CD8-positive, alpha-beta memory T cell (primary cell): ENCODE results near the gene TMEM270. TPM values are rescaled to one million over a fixed set of nuclear protein-coding genes. Genes with fewer than 3 reads are reported as not detected.

ENCODE experiments used
- CTCF ChIA-PET: fragments of 350-600 bp; sonication (Branson Sonifier 250); formaldehyde crosslinking; loops from one replicate; lab custom pipeline; 2021; ENCODE audit warnings: antibody characterized with exemption; lab: Charles Lee
- POLR2A ChIA-PET: fragments of 350-600 bp; sonication (Branson Sonifier 250); formaldehyde crosslinking; loops from one replicate; lab custom pipeline; 2021; ENCODE audit warnings: antibody characterized with exemption; lab: Charles Lee
- DNase-seq, 5 donors: peaks; one replicate each; pipeline versions ENCODE4 v3.0.0 to v3.0.0-alpha.2; 2020 to 2022; ENCODE audit warnings: mixed read lengths in 1 of 5
- H3K27ac ChIP-seq: one replicate; pipeline ENCODE4 v1.7.0; 2013; ENCODE audit warnings: low read depth, mild to moderate bottlenecking, low read length, moderate library complexity
- H3K27me3 ChIP-seq: 2 replicates; pipeline ENCODE4 v1.7.0; 2013; ENCODE audit warnings: low read length, mild to moderate bottlenecking; ENCODE audit not compliant: insufficient read depth, poor library complexity, severe bottlenecking
- H3K36me3 ChIP-seq: 2 replicates; pipeline ENCODE4 v1.7.0; 2013; ENCODE audit warnings: mild to moderate bottlenecking, low read length, moderate library complexity; ENCODE audit not compliant: insufficient read depth
- H3K4me1 ChIP-seq: 2 replicates; pipeline ENCODE4 v1.7.0; 2013; ENCODE audit warnings: mild to moderate bottlenecking, low read length, moderate library complexity; ENCODE audit not compliant: insufficient read depth
- H3K4me3 ChIP-seq: 2 replicates; pipeline ENCODE4 v1.7.0; 2013; ENCODE audit warnings: mild to moderate bottlenecking, low read length
- H3K9me3 ChIP-seq: 2 replicates; pipeline ENCODE4 v1.7.0; 2013; ENCODE audit warnings: mild to moderate bottlenecking, low read length
- H3K27ac Mint-ChIP-seq, 8 donors: one replicate each; pipeline ENCODE4 v1.8.0; 2020 to 2021; ENCODE audit warnings: mixed read lengths in 8 of 8, mild to moderate bottlenecking in 6 of 8, inconsistent platforms in 3 of 8, moderate library complexity in 3 of 8
- H3K27me3 Mint-ChIP-seq, 2 donors: one replicate each; pipeline ENCODE4 v1.8.0; 2020 to 2021; ENCODE audit warnings: mixed read lengths in 2 of 2, mild to moderate bottlenecking in 1 of 2, moderate library complexity in 1 of 2
- H3K36me3 Mint-ChIP-seq, 3 donors: one replicate each; pipeline ENCODE4 v1.8.0; 2020 to 2021; ENCODE audit warnings: mixed read lengths in 3 of 3, inconsistent platforms in 1 of 3, mild to moderate bottlenecking in 1 of 3
- H3K4me1 Mint-ChIP-seq, 3 donors: one replicate each; pipeline ENCODE4 v1.8.0; 2020 to 2021; ENCODE audit warnings: mixed read lengths in 3 of 3, inconsistent platforms in 1 of 3, mild to moderate bottlenecking in 1 of 3
- H3K4me3 Mint-ChIP-seq, 7 donors: one replicate each; pipeline ENCODE4 v1.8.0; 2020 to 2021; ENCODE audit warnings: mixed read lengths in 7 of 7, mild to moderate bottlenecking in 6 of 7, moderate library complexity in 4 of 7, inconsistent platforms in 2 of 7
- H3K9me3 Mint-ChIP-seq, 5 donors: one replicate each; pipeline ENCODE4 v1.8.0; 2020 to 2022; ENCODE audit warnings: mixed read lengths in 5 of 5, mild to moderate bottlenecking in 3 of 5, moderate library complexity in 2 of 5, inconsistent platforms in 1 of 5
- polyA plus RNA-seq: library from polyadenylated mRNA; unstranded; fragments of 300-500 nt; fragmentation: Illumina TruSeq; gene quantifications from one replicate; pipeline ENCODE4 v1.2.3, GENCODE V29; 2021
- total RNA-seq, 2 experiments: library from RNA; stranded (reverse); gene quantifications; one replicate each; pipeline ENCODE4 v1.2.3, GENCODE V29; 2021

Gene TMEM270
- total and polyA plus RNA-seq, 3 experiments from 2014 or later: not detected

DNA sequence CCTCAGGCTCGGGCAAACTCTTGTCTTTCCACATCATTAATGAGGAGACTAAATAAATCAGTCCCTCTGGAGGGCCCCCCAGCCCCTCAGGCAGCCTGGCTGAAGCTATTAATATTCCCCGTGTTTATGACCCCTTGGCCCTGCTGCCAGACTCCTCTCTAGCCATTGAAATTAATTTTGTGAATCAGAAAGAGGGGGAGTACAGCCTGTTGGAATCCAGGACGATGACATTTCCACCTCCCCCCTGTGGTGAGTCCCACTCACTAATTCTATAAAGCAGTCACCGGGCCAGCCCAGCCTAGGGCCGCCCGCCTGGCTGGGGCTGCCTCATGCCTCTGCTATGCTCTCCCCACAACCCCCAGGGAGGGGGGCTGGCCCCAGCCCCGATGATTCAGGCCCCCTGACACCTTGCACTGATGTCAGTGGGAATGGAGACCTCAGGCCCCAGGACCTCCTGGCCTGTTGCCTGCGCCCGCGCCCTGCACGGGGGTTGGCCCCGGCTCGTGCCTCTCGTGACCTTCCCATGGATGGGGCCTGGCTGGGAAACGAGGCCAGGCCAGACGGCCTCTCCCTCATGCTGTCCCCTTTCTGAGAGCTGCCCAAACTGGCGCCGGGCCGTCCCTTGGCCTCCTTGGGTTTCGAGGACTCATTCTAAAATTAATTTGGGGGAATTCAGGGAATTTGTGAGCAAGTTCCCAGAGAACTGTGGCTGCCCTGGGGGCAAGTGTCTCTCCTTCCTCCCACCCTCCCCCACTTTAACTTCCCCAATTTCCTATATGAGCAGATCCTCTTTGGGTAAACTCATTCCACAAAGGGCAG, 34.0 kb downstream of the TMEM270 start:
- H3K36me3 ChIP-seq: no peaks in the 10 kb centered on the region
- ChIA-PET POLR2A (no interaction called here), CTCF (no interaction called here)
- peaks cover 0 to 3% (median 0%) of the 10 kb centered on the region in 3 donors for H3K4me1 Mint-ChIP-seq
- no peaks in the 10 kb centered on the region for H3K9me3 ChIP-seq
- H3K4me3 ChIP-seq: no peak overlapping the region
- peaks cover 0 to 1% (median 0%) of the 10 kb centered on the region in 3 donors for H3K36me3 Mint-ChIP-seq
- H3K9me3 Mint-ChIP-seq: peaks cover 2 to 5% (median 3%) of the 10 kb centered on the region in 5 donors
- no peak for DNase-seq
- no peak overlapping the region for H3K4me3 Mint-ChIP-seq
- no peak overlapping the region for H3K27ac Mint-ChIP-seq
- peaks cover 6 to 16% of the 10 kb centered on the region in 2 donors for H3K27me3 Mint-ChIP-seq
- no peaks in the 10 kb centered on the region for H3K27me3 ChIP-seq
- no peaks in the 10 kb centered on the region for H3K4me1 ChIP-seq
- no peak overlapping the region for H3K27ac ChIP-seq

DNA sequence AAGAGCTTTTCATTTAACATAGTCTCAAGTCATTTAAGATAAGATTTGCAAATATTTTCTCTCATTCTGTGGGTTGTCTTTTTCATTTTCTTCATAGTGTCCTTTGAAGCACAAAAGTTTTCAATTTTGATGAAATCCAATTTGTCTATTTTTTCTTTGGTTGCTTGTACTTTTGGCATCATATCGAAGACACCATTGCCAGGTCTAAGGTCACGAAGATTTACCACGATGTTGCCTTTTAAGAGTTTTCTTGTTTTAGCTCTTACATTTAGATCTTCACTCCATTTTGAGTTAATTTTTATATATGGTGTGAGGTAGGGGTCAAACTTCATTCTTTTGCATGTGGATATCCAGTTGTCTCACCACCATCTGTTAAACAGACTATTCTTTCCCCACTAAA, 34.7 kb downstream of the TMEM270 start:
- Histone ChIP-seq H3K4me1 (no peaks in the 10 kb centered on the region), H3K27ac (no peak overlapping the region), H3K9me3 (no peaks in the 10 kb centered on the region), H3K36me3 (no peaks in the 10 kb centered on the region), H3K27me3 (no peaks in the 10 kb centered on the region), H3K4me3 (no peak overlapping the region)
- Mint-ChIP-seq H3K4me3 (no peak overlapping the region), H3K27me3 (peaks cover 6 to 16% of the 10 kb centered on the region in 2 donors), H3K9me3 (peaks cover 2 to 5% (median 3%) of the 10 kb centered on the region in 5 donors), H3K27ac (no peak overlapping the region), H3K36me3 (peaks cover 0 to 1% (median 0%) of the 10 kb centered on the region in 3 donors), H3K4me1 (peaks cover 0 to under 1% (median 0%) of the 10 kb centered on the region in 3 donors)
- no peak for DNase-seq
- POLR2A ChIA-PET: no interaction called here
- CTCF ChIA-PET: no interaction called here

DNA sequence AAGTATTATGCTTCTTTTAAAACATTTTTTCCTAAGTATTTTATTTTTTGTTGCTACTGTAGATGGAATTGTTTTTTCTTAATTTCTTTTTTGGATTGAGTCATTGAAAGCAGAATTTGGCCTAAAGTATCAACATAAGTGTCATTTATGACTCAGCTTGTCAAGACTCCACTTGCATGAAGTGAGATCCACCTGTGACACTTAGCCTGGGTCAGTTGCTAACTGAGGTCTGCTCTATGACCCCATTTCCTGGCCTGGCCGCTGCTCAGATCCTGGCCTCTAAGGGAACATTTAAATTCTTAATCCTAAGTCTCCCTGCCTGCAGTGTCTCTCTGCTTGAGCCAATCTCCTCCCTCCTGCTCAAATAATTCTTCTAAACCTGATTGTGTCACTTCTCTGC, 35.5 kb downstream of the TMEM270 start:
- H3K27me3 Mint-ChIP-seq: peaks cover 6 to 16% of the 10 kb centered on the region in 2 donors
- Histone ChIP-seq H3K4me3 (no peak overlapping the region), H3K9me3 (no peaks in the 10 kb centered on the region), H3K36me3 (no peaks in the 10 kb centered on the region), H3K4me1 (no peaks in the 10 kb centered on the region), H3K27ac (no peak overlapping the region), H3K27me3 (no peaks in the 10 kb centered on the region)
- H3K36me3 Mint-ChIP-seq: peaks cover 0 to 1% (median 0%) of the 10 kb centered on the region in 3 donors
- H3K9me3 Mint-ChIP-seq: peaks cover 2 to 5% (median 3%) of the 10 kb centered on the region in 5 donors
- ChIA-PET POLR2A (no interaction called here), CTCF (no interaction called here)
- H3K4me1 Mint-ChIP-seq: no peaks in the 10 kb centered on the region
- no peak overlapping the region for H3K27ac Mint-ChIP-seq
- no peak overlapping the region for H3K4me3 Mint-ChIP-seq
- no peak for DNase-seq

- H3K4me1 Mint-ChIP-seq: no peaks in the 10 kb centered on the region
- H3K4me1 ChIP-seq: no peaks in the 10 kb centered on the region
- H3K4me3 Mint-ChIP-seq: no peak overlapping the region
- POLR2A ChIA-PET: no interaction called here
- no peak overlapping the region for H3K27ac Mint-ChIP-seq
- H3K4me3 ChIP-seq: no peak overlapping the region
- H3K27ac ChIP-seq: no peak overlapping the region
- H3K27me3 Mint-ChIP-seq: peaks cover 8 to 11% of the 10 kb centered on the region in 2 donors
- no peaks in the 10 kb centered on the region for H3K36me3 Mint-ChIP-seq
- H3K27me3 ChIP-seq: no peaks in the 10 kb centered on the region
- H3K36me3 ChIP-seq: no peaks in the 10 kb centered on the region
- no peaks in the 10 kb centered on the region for H3K9me3 ChIP-seq
- DNase-seq: no peak
- CTCF ChIA-PET: no interaction called here
- peaks cover 2 to 5% (median 3%) of the 10 kb centered on the region in 5 donors for H3K9me3 Mint-ChIP-seq
These were observed 38.8 kb downstream of the TMEM270 start for GRCh38 chr7:73899731-73900142.

GRCh38 chr7:73900286-73900685, 39.3 kb downstream of the TMEM270 start:
- H3K4me1 Mint-ChIP-seq: no peaks in the 10 kb centered on the region
- H3K36me3 Mint-ChIP-seq: no peaks in the 10 kb centered on the region
- DNase-seq: no peak
- H3K27ac Mint-ChIP-seq: no peak overlapping the region
- H3K4me1 ChIP-seq: no peaks in the 10 kb centered on the region
- ChIA-PET POLR2A (no interaction called here), CTCF (no interaction called here)
- H3K9me3 ChIP-seq: no peaks in the 10 kb centered on the region
- no peaks in the 10 kb centered on the region for H3K27me3 ChIP-seq
- no peak overlapping the region for H3K27ac ChIP-seq
- H3K36me3 ChIP-seq: no peaks in the 10 kb centered on the region
- H3K9me3 Mint-ChIP-seq: peaks cover 2 to 5% (median 3%) of the 10 kb centered on the region in 5 donors
- H3K4me3 Mint-ChIP-seq: no peak overlapping the region
- peaks cover 7 to 10% of the 10 kb centered on the region in 2 donors for H3K27me3 Mint-ChIP-seq
- no peak overlapping the region for H3K4me3 ChIP-seq

GRCh38 chr7:73901231-73901822, 40.4 kb downstream of the TMEM270 start:
- no peaks in the 10 kb centered on the region for H3K4me1 ChIP-seq
- no peaks in the 10 kb centered on the region for H3K36me3 Mint-ChIP-seq
- H3K27ac Mint-ChIP-seq: no peak overlapping the region
- CTCF ChIA-PET: no interaction called here
- H3K9me3 Mint-ChIP-seq: peaks cover 0 to 3% (median 2%) of the 10 kb centered on the region in 5 donors
- no peak for DNase-seq
- POLR2A ChIA-PET: no interaction called here
- H3K4me3 ChIP-seq: no peak overlapping the region
- no peak overlapping the region for H3K27ac ChIP-seq
- no peaks in the 10 kb centered on the region for H3K4me1 Mint-ChIP-seq
- H3K27me3 Mint-ChIP-seq: peaks cover 7 to 10% of the 10 kb centered on the region in 2 donors
- no peaks in the 10 kb centered on the region for H3K9me3 ChIP-seq
- no peaks in the 10 kb centered on the region for H3K36me3 ChIP-seq
- no peak overlapping the region for H3K4me3 Mint-ChIP-seq
- H3K27me3 ChIP-seq: no peaks in the 10 kb centered on the region

DNA sequence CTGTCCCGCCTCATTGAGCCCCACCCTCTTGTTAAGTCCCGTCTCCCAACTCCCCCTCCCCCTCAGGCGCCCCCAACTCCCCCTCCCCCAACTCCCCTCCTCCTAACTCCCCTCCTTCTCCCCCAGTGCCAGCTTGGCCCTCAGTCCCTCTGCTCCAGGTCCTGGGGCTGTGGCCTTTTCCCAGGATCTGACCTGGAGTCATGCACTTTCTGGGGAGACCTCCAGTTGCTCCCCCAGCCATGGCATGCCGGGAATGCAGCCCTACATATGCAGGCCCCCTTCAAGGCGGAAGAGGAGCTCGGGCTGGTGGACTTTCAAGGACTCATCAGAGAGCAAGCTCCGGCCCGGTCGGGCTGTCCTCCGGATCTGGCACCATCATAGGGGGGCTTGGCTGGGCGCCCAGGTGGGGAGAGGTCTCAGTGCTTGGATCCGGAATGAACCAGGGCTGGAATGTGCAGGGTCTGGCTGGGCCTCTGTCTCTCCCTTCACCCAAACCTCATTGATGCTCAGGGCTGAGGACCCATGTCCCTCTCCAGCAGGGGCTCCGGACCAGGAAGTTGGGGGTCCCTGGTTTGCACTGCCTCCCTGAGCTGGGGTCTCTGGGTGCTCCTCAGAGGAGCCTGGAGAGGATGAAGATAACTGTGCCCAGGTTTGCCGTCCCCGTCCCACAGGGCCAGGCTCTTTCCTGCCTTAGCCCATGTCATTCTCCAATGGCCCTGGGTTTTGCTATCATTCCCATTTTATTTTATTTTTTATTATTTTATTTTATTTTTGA, 41.1 kb downstream of the TMEM270 start:
- H3K36me3 Mint-ChIP-seq: no peaks in the 10 kb centered on the region
- H3K27me3 Mint-ChIP-seq: peaks cover 11 to 12% of the 10 kb centered on the region in 2 donors
- H3K27ac ChIP-seq: no peak overlapping the region
- H3K4me3 Mint-ChIP-seq: no peak overlapping the region
- CTCF ChIA-PET: no interaction called here
- no peaks in the 10 kb centered on the region for H3K36me3 ChIP-seq
- H3K4me1 ChIP-seq: no peaks in the 10 kb centered on the region
- no peaks in the 10 kb centered on the region for H3K4me1 Mint-ChIP-seq
- POLR2A ChIA-PET: no interaction called here
- DNase-seq: no peak
- no peaks in the 10 kb centered on the region for H3K9me3 ChIP-seq
- no peak overlapping the region for H3K27ac Mint-ChIP-seq
- H3K4me3 ChIP-seq: no peak overlapping the region
- peaks cover 0 to 3% (median 2%) of the 10 kb centered on the region in 5 donors for H3K9me3 Mint-ChIP-seq
- no peaks in the 10 kb centered on the region for H3K27me3 ChIP-seq
